ENCODE measurements around the gene AMPD2.

DNA sequence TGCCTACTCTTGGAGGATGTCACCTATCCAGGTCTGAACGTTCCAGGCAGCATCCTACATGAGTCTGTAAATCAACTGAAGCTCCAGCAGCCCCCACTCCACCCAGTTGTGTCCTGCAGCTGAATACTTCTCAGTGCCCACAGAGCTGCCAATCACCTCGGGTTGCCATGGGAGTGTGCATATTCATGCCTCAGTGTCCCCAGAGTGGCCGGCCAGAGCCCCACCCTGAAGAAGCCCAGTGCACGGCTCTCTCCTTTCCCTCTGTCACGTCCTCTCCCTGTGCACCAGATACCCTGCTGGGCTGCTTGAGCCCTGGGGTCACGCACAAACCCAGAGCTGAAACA is 20.2 kb downstream of the AMPD2 start:
- TF ChIP-seq, protein P1, sequence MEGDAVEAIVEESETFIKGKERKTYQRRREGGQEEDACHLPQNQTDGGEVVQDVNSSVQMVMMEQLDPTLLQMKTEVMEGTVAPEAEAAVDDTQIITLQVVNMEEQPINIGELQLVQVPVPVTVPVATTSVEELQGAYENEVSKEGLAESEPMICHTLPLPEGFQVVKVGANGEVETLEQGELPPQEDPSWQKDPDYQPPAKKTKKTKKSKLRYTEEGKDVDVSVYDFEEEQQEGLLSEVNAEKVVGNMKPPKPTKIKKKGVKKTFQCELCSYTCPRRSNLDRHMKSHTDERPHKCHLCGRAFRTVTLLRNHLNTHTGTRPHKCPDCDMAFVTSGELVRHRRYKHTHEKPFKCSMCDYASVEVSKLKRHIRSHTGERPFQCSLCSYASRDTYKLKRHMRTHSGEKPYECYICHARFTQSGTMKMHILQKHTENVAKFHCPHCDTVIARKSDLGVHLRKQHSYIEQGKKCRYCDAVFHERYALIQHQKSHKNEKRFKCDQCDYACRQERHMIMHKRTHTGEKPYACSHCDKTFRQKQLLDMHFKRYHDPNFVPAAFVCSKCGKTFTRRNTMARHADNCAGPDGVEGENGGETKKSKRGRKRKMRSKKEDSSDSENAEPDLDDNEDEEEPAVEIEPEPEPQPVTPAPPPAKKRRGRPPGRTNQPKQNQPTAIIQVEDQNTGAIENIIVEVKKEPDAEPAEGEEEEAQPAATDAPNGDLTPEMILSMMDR (conservative IDR thresholded peaks at IDR 0.05), result no peak
- no peak for TF ChIP-seq ZFX (IDR thresholded peaks at IDR 0.05)
